Activated T-helper 1 cell treated with anti-CD3 and anti-CD28 coated beads, Interleukin-2, amount 50 U/mL, for 16 hours (primary cell): Measurements from ENCODE around the gene CYB5RL.
"Not testable (repeated sequence)": the region's sequence is repeated elsewhere in the genome, so short reads cannot be mapped to it uniquely, and the experiment has no call there.

ENCODE experiments used
- DNase-seq, 2 donors: peaks; one replicate each; pipeline ENCODE4 v3.0.0-alpha.2; 2020; ENCODE audit warnings: low read depth in 1 of 2, low spot score in 1 of 2

Gene CYB5RL

GRCh38 chr1:54225986-54226559, 26.2 kb upstream of the CYB5RL start:
- no peak for DNase-seq

GRCh38 chr1:54225378-54225777, 25.5 kb upstream of the CYB5RL start:
- DNase-seq: no peak

GRCh38 chr1:54224233-54224632, 24.4 kb upstream of the CYB5RL start:
- no peak for DNase-seq

GRCh38 chr1:54223441-54224202, 23.8 kb upstream of the CYB5RL start:
- DNase-seq: no peak

- no peak for DNase-seq
These were observed 22.9 kb upstream of the CYB5RL start for GRCh38 chr1:54222711-54223110.

GRCh38 chr1:54221867-54222484, 22.1 kb upstream of the CYB5RL start:
- no peak for DNase-seq

GRCh38 chr1:54221113-54221834, 21.4 kb upstream of the CYB5RL start:
- no peak for DNase-seq

- DNase-seq: no peak
These were observed 20.4 kb upstream of the CYB5RL start for GRCh38 chr1:54220004-54220811.

- DNase-seq: no peak
These were observed 19.8 kb upstream of the CYB5RL start for GRCh38 chr1:54219688-54220003.

- DNase-seq: no peak
These were observed 19.3 kb upstream of the CYB5RL start for GRCh38 chr1:54218883-54219687.

- no peak for DNase-seq
These were observed 15.7 kb upstream of the CYB5RL start for GRCh38 chr1:54215523-54215922.

GRCh38 chr1:54212872-54213271, 13.0 kb upstream of the CYB5RL start:
- no peak for DNase-seq

- not testable (repeated sequence) for DNase-seq
These were observed 8.1 kb upstream of the CYB5RL start for GRCh38 chr1:54207896-54208295.

- DNase-seq: no peak
These were observed 7.5 kb upstream of the CYB5RL start for GRCh38 chr1:54207287-54207686.

- no peak for DNase-seq
These were observed 4.4 kb upstream of the CYB5RL start for GRCh38 chr1:54204199-54204598.

- no peak for DNase-seq
These were observed 728 bp upstream of the CYB5RL start for GRCh38 chr1:54200519-54200997.

GRCh38 chr1:54199151-54199764, 572 bp downstream of the CYB5RL start:
- no peak for DNase-seq

- DNase-seq: no peak
These were observed 6.4 kb downstream of the CYB5RL start for GRCh38 chr1:54193453-54193852.

- no peak for DNase-seq
These were observed 8.3 kb downstream of the CYB5RL start for GRCh38 chr1:54191525-54191924.

GRCh38 chr1:54190526-54190925, 9.3 kb downstream of the CYB5RL start:
- no peak for DNase-seq
